ENCODE measurements around the gene SCRN1. TPM values are rescaled to one million over a fixed set of nuclear protein-coding genes. Genes with fewer than 3 reads are reported as not detected.
"Not testable (repeated sequence)": the region's sequence is repeated elsewhere in the genome, so short reads cannot be mapped to it uniquely, and the experiment has no call there.

The SCRN1 gene
- total and polyA plus RNA-seq, 4 donors, result 78.2 to 185 (median 147) TPM

GRCh38 chr7:29972315-29972669 lies 17.3 kb downstream of the SCRN1 start:
- 93% methylated on average over 1 of the region's 1 CpG for WGBS (ENCODE audit: insufficient coverage)
- no peak overlapping the region for H3K4me3 ChIP-seq (ENCODE audit: low read depth, low read length)
- H3K4me1 ChIP-seq (ENCODE audit: control insufficient read depth, insufficient read depth, low read length), result peaks cover 25% of the 10 kb centered on the region
- H3K9me3 ChIP-seq (ENCODE audit: control insufficient read depth, insufficient read depth, low read length), result peaks cover 2% of the 10 kb centered on the region
- DNase-seq (ENCODE audit: low read depth in 4 of 6, low spot score in 6 of 6), result no peak
- no peaks in the 10 kb centered on the region for H3K27me3 ChIP-seq (ENCODE audit: control insufficient read depth, insufficient read depth, low read length)
- H3K27ac ChIP-seq (ENCODE audit: low read depth, low read length), result peak overlapping the region; percentile 61
- no peaks in the 10 kb centered on the region for H3K36me3 ChIP-seq (ENCODE audit: control insufficient read depth, insufficient read depth, low read length)

DNA sequence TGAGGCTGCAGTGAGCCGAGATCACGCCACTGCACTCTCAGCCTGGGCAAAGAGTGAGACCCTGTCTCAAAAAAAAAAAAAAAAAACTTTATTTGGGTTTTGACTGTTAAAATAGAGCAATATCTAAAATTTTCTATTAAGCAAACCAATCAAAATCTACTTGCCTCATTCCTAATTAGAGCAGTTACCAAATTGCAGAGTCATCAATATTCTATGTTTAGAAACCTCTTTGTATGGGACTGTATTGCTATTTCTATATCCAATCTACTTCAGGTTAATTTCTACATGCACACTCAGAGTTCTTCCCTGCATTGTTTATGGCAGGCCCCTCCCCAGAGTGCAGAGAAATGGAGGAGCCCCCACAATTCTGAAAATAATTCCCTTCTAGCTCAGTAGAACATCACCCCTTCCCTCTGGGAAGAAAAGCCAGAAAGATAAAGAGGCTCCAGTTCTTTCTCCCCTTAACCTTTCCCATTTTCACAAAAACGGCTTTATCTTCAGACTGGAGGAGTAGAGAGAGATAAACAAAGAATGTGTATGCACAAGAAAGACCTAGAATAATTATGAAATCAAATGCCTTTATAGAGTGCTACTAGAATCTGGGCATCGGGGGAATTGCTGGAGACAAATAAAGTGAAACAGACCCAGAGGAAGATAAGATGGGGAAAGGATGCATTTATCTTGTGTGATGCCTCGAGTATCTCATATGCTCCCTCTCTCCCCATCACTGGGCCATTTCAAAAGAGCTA lies 17.9 kb downstream of the SCRN1 start:
- Histone ChIP-seq H3K4me1 (ENCODE audit: control insufficient read depth, insufficient read depth, low read length) (peaks cover 25% of the 10 kb centered on the region), H3K27ac (ENCODE audit: low read depth, low read length) (peak overlapping the region; percentile 61), H3K36me3 (ENCODE audit: control insufficient read depth, insufficient read depth, low read length) (no peaks in the 10 kb centered on the region), H3K27me3 (ENCODE audit: control insufficient read depth, insufficient read depth, low read length) (no peaks in the 10 kb centered on the region), H3K9me3 (ENCODE audit: control insufficient read depth, insufficient read depth, low read length) (peaks cover 2% of the 10 kb centered on the region), H3K4me3 (ENCODE audit: low read depth, low read length) (no peak overlapping the region)
- no CpG with 5 or more reads among the region's 5 CpGs for WGBS (ENCODE audit: insufficient coverage)
- peak in 1 of 6 donors; percentile 9 for DNase-seq (ENCODE audit: low read depth in 4 of 6, low spot score in 6 of 6)

- 44% methylated on average over 1 of the region's 1 CpG for WGBS (ENCODE audit: insufficient coverage)
- H3K27me3 ChIP-seq (ENCODE audit: control insufficient read depth, insufficient read depth, low read length), result no peaks in the 10 kb centered on the region
- H3K4me3 ChIP-seq (ENCODE audit: low read depth, low read length), result no peak overlapping the region
- no peak overlapping the region for H3K27ac ChIP-seq (ENCODE audit: low read depth, low read length)
- DNase-seq (ENCODE audit: low read depth in 4 of 6, low spot score in 6 of 6), result peak in 1 of 6 donors; percentile 23
- peaks cover 25% of the 10 kb centered on the region for H3K4me1 ChIP-seq (ENCODE audit: control insufficient read depth, insufficient read depth, low read length)
- H3K36me3 ChIP-seq (ENCODE audit: control insufficient read depth, insufficient read depth, low read length), result peaks cover 4% of the 10 kb centered on the region
- peaks cover 2% of the 10 kb centered on the region for H3K9me3 ChIP-seq (ENCODE audit: control insufficient read depth, insufficient read depth, low read length)
These were observed 19.4 kb downstream of the SCRN1 start for GRCh38 chr7:29970158-29970557.

- Histone ChIP-seq H3K27ac (ENCODE audit: low read depth, low read length) (no peak overlapping the region), H3K9me3 (ENCODE audit: control insufficient read depth, insufficient read depth, low read length) (peaks cover 2% of the 10 kb centered on the region), H3K4me3 (ENCODE audit: low read depth, low read length) (no peak overlapping the region), H3K36me3 (ENCODE audit: control insufficient read depth, insufficient read depth, low read length) (peaks cover 4% of the 10 kb centered on the region), H3K27me3 (ENCODE audit: control insufficient read depth, insufficient read depth, low read length) (no peaks in the 10 kb centered on the region), H3K4me1 (ENCODE audit: control insufficient read depth, insufficient read depth, low read length) (peaks cover 25% of the 10 kb centered on the region)
- WGBS (ENCODE audit: insufficient coverage), result 29% methylated on average over 1 of the region's 2 CpGs
- DNase-seq (ENCODE audit: low read depth in 4 of 6, low spot score in 6 of 6), result no peak
These were observed 19.9 kb downstream of the SCRN1 start for GRCh38 chr7:29969738-29970137.

GRCh38 chr7:29968683-29969395 lies 20.8 kb downstream of the SCRN1 start:
- H3K27ac ChIP-seq (ENCODE audit: low read depth, low read length), result peak overlapping the region; percentile 52
- H3K9me3 ChIP-seq (ENCODE audit: control insufficient read depth, insufficient read depth, low read length), result peaks cover 2% of the 10 kb centered on the region
- H3K27me3 ChIP-seq (ENCODE audit: control insufficient read depth, insufficient read depth, low read length), result no peaks in the 10 kb centered on the region
- peaks cover 28% of the 10 kb centered on the region for H3K4me1 ChIP-seq (ENCODE audit: control insufficient read depth, insufficient read depth, low read length)
- peak in 2 of 6 donors; percentile 74 to 89 for DNase-seq (ENCODE audit: low read depth in 4 of 6, low spot score in 6 of 6)
- H3K4me3 ChIP-seq (ENCODE audit: low read depth, low read length), result no peak overlapping the region
- H3K36me3 ChIP-seq (ENCODE audit: control insufficient read depth, insufficient read depth, low read length), result peaks cover 4% of the 10 kb centered on the region
- WGBS (ENCODE audit: insufficient coverage), result 33% methylated on average over 10 of the region's 12 CpGs

GRCh38 chr7:29965030-29965429 lies 24.6 kb downstream of the SCRN1 start:
- Histone ChIP-seq H3K4me1 (ENCODE audit: control insufficient read depth, insufficient read depth, low read length) (peaks cover 19% of the 10 kb centered on the region), H3K27ac (ENCODE audit: low read depth, low read length) (no peak overlapping the region), H3K27me3 (ENCODE audit: control insufficient read depth, insufficient read depth, low read length) (no peaks in the 10 kb centered on the region), H3K36me3 (ENCODE audit: control insufficient read depth, insufficient read depth, low read length) (peaks cover 4% of the 10 kb centered on the region), H3K4me3 (ENCODE audit: low read depth, low read length) (no peak overlapping the region), H3K9me3 (ENCODE audit: control insufficient read depth, insufficient read depth, low read length) (no peaks in the 10 kb centered on the region)
- DNase-seq (ENCODE audit: low read depth in 4 of 6, low spot score in 6 of 6), result peak in 1 of 6 donors; percentile 24
- 33% methylated on average over 3 of the region's 3 CpGs for WGBS (ENCODE audit: insufficient coverage)

DNA sequence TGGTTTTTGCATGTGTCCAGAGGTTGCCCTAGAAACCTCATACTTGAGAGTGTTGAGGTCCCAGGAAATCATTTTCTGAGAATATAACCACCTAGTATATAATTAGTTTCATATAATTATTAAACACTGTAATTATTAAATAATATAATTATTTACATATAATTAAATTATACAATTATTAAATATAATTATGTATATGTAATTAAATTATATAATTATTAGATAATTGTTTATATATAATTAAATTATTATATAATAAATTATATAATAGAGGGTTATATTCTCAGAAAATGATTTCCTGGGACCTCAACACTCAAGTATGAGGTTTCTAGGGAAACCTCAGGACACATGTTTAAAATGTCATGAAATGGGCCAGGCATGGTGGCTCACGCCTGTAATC lies 27.6 kb downstream of the SCRN1 start:
- H3K36me3 ChIP-seq (ENCODE audit: control insufficient read depth, insufficient read depth, low read length), result peaks cover 4% of the 10 kb centered on the region
- WGBS (ENCODE audit: insufficient coverage), result 100% methylated on average over 1 of the region's 1 CpG
- H3K4me1 ChIP-seq (ENCODE audit: control insufficient read depth, insufficient read depth, low read length), result peaks cover 14% of the 10 kb centered on the region
- no peaks in the 10 kb centered on the region for H3K9me3 ChIP-seq (ENCODE audit: control insufficient read depth, insufficient read depth, low read length)
- no peak overlapping the region for H3K4me3 ChIP-seq (ENCODE audit: low read depth, low read length)
- no peaks in the 10 kb centered on the region for H3K27me3 ChIP-seq (ENCODE audit: control insufficient read depth, insufficient read depth, low read length)
- H3K27ac ChIP-seq (ENCODE audit: low read depth, low read length), result no peak overlapping the region
- no peak for DNase-seq (ENCODE audit: low read depth in 4 of 6, low spot score in 6 of 6)

DNA sequence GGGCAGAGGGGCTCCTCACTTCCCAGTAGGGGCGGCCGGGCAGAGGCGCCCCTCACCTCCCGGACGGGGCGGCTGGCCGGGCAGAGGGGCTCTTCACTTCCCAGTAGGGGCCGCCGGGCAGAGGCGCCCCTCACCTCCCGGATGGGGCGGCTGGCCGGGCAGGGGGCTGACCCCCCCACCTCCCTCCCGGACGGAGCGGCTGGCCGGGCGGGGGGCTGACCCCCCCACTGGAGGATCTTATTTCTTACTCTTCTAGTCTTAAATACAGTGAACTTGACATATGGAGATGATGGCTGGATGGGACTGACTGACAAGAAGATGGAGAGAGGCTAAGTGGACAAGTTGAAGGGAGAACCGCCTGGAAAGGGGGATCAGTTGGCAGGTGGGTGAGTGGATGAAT lies 28.0 kb downstream of the SCRN1 start:
- not testable (repeated sequence) for H3K4me3 ChIP-seq (ENCODE audit: low read depth, low read length); H3K27ac ChIP-seq (ENCODE audit: low read depth, low read length); DNase-seq (ENCODE audit: low read depth in 4 of 6, low spot score in 6 of 6); H3K9me3 ChIP-seq (ENCODE audit: control insufficient read depth, insufficient read depth, low read length); H3K27me3 ChIP-seq (ENCODE audit: control insufficient read depth, insufficient read depth, low read length); H3K36me3 ChIP-seq (ENCODE audit: control insufficient read depth, insufficient read depth, low read length)
- no CpG with 5 or more reads among the region's 19 CpGs for WGBS (ENCODE audit: insufficient coverage)
- peaks cover 15% of the 10 kb centered on the region for H3K4me1 ChIP-seq (ENCODE audit: control insufficient read depth, insufficient read depth, low read length)

DNA sequence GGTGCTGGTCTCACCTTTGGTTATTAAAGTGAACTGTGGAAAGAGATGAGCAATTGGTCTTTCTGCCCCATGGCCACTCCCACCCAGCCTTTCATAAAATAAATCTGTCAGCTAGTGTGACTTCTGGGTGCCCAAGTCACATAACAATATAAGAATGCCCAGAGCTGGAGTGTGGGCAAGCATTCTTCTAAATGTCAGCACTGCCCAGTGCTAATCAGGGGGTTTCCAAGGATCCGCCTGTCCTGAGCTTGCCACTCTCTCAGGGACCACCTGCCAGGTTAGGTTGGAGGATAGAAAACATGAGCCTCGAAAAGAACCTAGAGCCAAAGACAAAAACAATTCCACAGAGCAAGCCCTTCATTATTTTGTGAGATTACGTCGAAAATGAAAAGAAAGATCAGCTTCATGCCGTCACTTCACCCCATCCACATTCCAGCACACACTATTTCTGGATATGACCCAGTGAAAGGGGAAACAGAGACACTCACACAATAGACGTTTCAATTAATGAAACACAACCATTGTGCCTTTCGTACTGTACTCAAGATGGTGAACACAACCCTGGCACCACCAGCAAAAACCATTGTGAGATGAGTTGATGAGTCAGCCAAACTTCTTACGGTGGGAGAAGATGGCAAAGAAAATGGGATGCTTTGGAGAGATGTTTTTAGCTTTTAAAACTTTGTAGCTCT lies 30.8 kb downstream of the SCRN1 start:
- Histone ChIP-seq H3K4me1 (ENCODE audit: control insufficient read depth, insufficient read depth, low read length) (peaks cover 9% of the 10 kb centered on the region), H3K4me3 (ENCODE audit: low read depth, low read length) (no peak overlapping the region), H3K27me3 (ENCODE audit: control insufficient read depth, insufficient read depth, low read length) (no peaks in the 10 kb centered on the region), H3K9me3 (ENCODE audit: control insufficient read depth, insufficient read depth, low read length) (no peaks in the 10 kb centered on the region), H3K36me3 (ENCODE audit: control insufficient read depth, insufficient read depth, low read length) (peaks cover 6% of the 10 kb centered on the region), H3K27ac (ENCODE audit: low read depth, low read length) (peak overlapping the region; percentile 50)
- WGBS (ENCODE audit: insufficient coverage), result 85% methylated on average over 4 of the region's 8 CpGs
- DNase-seq (ENCODE audit: low read depth in 4 of 6, low spot score in 6 of 6), result peak in 1 of 6 donors; percentile 17
